Endothelial cell (in vitro differentiated cells): ENCODE measurements around the gene OR2B6. TPM values are rescaled to one million over a fixed set of nuclear protein-coding genes. Genes with fewer than 3 reads are reported as not detected.
"Not testable (repeated sequence)": the region's sequence is repeated elsewhere in the genome, so short reads cannot be mapped to it uniquely, and the experiment has no call there.

ENCODE experiments used
- DNase-seq: peaks from one replicate; pipeline ENCODE4 v3.0.0; 2021; ENCODE audit warnings: low spot score
- H3K27ac Mint-ChIP-seq: one replicate; pipeline ENCODE4 v1.8.0; 2021; ENCODE audit warnings: mixed read lengths, inconsistent platforms; ENCODE audit not compliant: unreplicated experiment
- H3K27me3 Mint-ChIP-seq: one replicate; pipeline ENCODE4 v1.8.0; 2021; ENCODE audit warnings: mild to moderate bottlenecking, moderate library complexity, mixed read lengths, inconsistent platforms; ENCODE audit not compliant: unreplicated experiment
- H3K36me3 Mint-ChIP-seq: one replicate; pipeline ENCODE4 v1.8.0; 2021; ENCODE audit warnings: mild to moderate bottlenecking, low read depth, mixed read lengths, inconsistent platforms; ENCODE audit not compliant: unreplicated experiment
- H3K4me1 Mint-ChIP-seq: one replicate; pipeline ENCODE4 v1.8.0; 2021; ENCODE audit warnings: mild to moderate bottlenecking, mixed read lengths, inconsistent platforms; ENCODE audit not compliant: unreplicated experiment
- H3K4me3 Mint-ChIP-seq: one replicate; pipeline ENCODE4 v1.8.0; 2021; ENCODE audit warnings: mild to moderate bottlenecking, mixed read lengths, inconsistent platforms; ENCODE audit not compliant: unreplicated experiment
- H3K9me3 Mint-ChIP-seq: one replicate; pipeline ENCODE4 v1.8.0; 2021; ENCODE audit warnings: mixed read lengths, inconsistent platforms; ENCODE audit not compliant: unreplicated experiment
- CTCF ChIP-seq: fragments of 200-600 bp; sonication (generic); IDR thresholded peaks from one replicate; pipeline ENCODE4 v1.5.0; 2021; ENCODE audit warnings: antibody characterized with exemption; ENCODE audit not compliant: unreplicated experiment
- long read RNA-seq: library from polyadenylated mRNA; unstranded; transcript quantifications from one replicate; pipeline ENCODE4 v2.0.0, GENCODE V29; 2020; ENCODE audit not compliant: unreplicated experiment
- total RNA-seq: library from RNA; stranded (reverse); fragmentation: NEBNext Ultra II Directional; extraction: Animal tissue kit (Norgen Biotek cat#: 25700); gene quantifications from one replicate; pipeline ENCODE4 v1.2.1, GENCODE V29; 2021; ENCODE audit not compliant: unreplicated experiment

The OR2B6 gene
- total RNA-seq, result not detected
- long read RNA-seq, result 0 reads

- Mint-ChIP-seq H3K9me3 (no peaks in the 10 kb centered on the region), H3K36me3 (no peaks in the 10 kb centered on the region), H3K4me3 (no peak within 1 kb of the TSS), H3K4me1 (no peaks in the 10 kb centered on the region), H3K27me3 (no peaks in the 10 kb centered on the region), H3K27ac (no peak within 1 kb of the TSS)
- DNase-seq, result no peak
- TF ChIP-seq CTCF, result no peak
Measured at GRCh38 chr6:27956941-27957340, at the start of gene OR2B6. OR2B6 (plus strand) TSS chr6:27957241; CDS start chr6:27957241, 0 bp downstream.

GRCh38 chr6:27908017-27908416, 49.0 kb upstream of the OR2B6 start:
- no peak for DNase-seq
- Mint-ChIP-seq H3K4me1 (no peaks in the 10 kb centered on the region), H3K9me3 (no peaks in the 10 kb centered on the region), H3K4me3 (no peak overlapping the region), H3K27me3 (peaks cover 1% of the 10 kb centered on the region), H3K27ac (no peak overlapping the region), H3K36me3 (no peaks in the 10 kb centered on the region)
- no peak for TF ChIP-seq CTCF

GRCh38 chr6:27911956-27912446, 45.0 kb upstream of the OR2B6 start, which contains the start of gene OR2B2:
OR2B2 (minus strand) TSS chr6:27912396; CDS start chr6:27912319, 77 bp downstream.
- no peak within 1 kb of the TSS for H3K27ac Mint-ChIP-seq
- H3K9me3 Mint-ChIP-seq, result no peaks in the 10 kb centered on the region
- no peaks in the 10 kb centered on the region for H3K36me3 Mint-ChIP-seq
- no peaks in the 10 kb centered on the region for H3K4me1 Mint-ChIP-seq
- H3K27me3 Mint-ChIP-seq, result peaks cover 1% of the 10 kb centered on the region
- no peak for DNase-seq
- no peak for TF ChIP-seq CTCF
- H3K4me3 Mint-ChIP-seq, result no peak within 1 kb of the TSS

GRCh38 chr6:27922949-27923348, 34.1 kb upstream of the OR2B6 start:
- Mint-ChIP-seq H3K27ac (no peak overlapping the region), H3K4me1 (peaks cover 3% of the 10 kb centered on the region), H3K9me3 (no peaks in the 10 kb centered on the region), H3K36me3 (no peaks in the 10 kb centered on the region), H3K4me3 (no peak overlapping the region), H3K27me3 (peaks cover 2% of the 10 kb centered on the region)
- no peak for DNase-seq
- TF ChIP-seq CTCF, result no peak

GRCh38 chr6:27924179-27924578, 32.9 kb upstream of the OR2B6 start:
- no peak overlapping the region for H3K4me3 Mint-ChIP-seq
- peaks cover 2% of the 10 kb centered on the region for H3K27me3 Mint-ChIP-seq
- H3K27ac Mint-ChIP-seq, result no peak overlapping the region
- no peak for TF ChIP-seq CTCF
- peaks cover 3% of the 10 kb centered on the region for H3K4me1 Mint-ChIP-seq
- H3K9me3 Mint-ChIP-seq, result no peaks in the 10 kb centered on the region
- no peaks in the 10 kb centered on the region for H3K36me3 Mint-ChIP-seq
- DNase-seq, result no peak

- H3K4me1 Mint-ChIP-seq, H3K9me3 Mint-ChIP-seq, DNase-seq, H3K27me3 Mint-ChIP-seq, H3K4me3 Mint-ChIP-seq, H3K27ac Mint-ChIP-seq, H3K36me3 Mint-ChIP-seq: not testable (repeated sequence)
Measured at GRCh38 chr6:27928041-27928440, 29.0 kb upstream of the OR2B6 start.

GRCh38 chr6:27929930-27930329, 27.1 kb upstream of the OR2B6 start:
- H3K27ac Mint-ChIP-seq, DNase-seq, H3K27me3 Mint-ChIP-seq, H3K36me3 Mint-ChIP-seq, H3K4me3 Mint-ChIP-seq, H3K9me3 Mint-ChIP-seq, H3K4me1 Mint-ChIP-seq: not testable (repeated sequence)
